ENCODE results near the gene ARRDC2.
"Not testable (repeated sequence)": the region's sequence is repeated elsewhere in the genome, so short reads cannot be mapped to it uniquely, and the experiment has no call there.

Gene ARRDC2

GRCh38 chr19:18007917-18008673 is at the start of gene ARRDC2:
Gene ARRDC2, plus strand, starts transcription at chr19:18008170. Its CDS starts 141 bp downstream, at chr19:18008311.
- no peak for DNase-seq

GRCh38 chr19:17963936-17964691 is 43.9 kb upstream of the ARRDC2 start:
- no peak for DNase-seq

- no peak for DNase-seq
Observed at GRCh38 chr19:17965370-17966128, 42.4 kb upstream of the ARRDC2 start.

GRCh38 chr19:17966129-17966483 is 41.9 kb upstream of the ARRDC2 start:
- DNase-seq, result no peak

- DNase-seq, result no peak
Observed at GRCh38 chr19:17966550-17967256, 41.3 kb upstream of the ARRDC2 start, which contains the start of gene KCNN1. Gene KCNN1, plus strand, starts transcription at chr19:17967107. Its CDS starts 6,782 bp downstream, at chr19:17973889.

- no peak for DNase-seq
Observed at GRCh38 chr19:17967257-17968051, 40.5 kb upstream of the ARRDC2 start.

- DNase-seq, result no peak
Observed at GRCh38 chr19:17968362-17968761, 39.6 kb upstream of the ARRDC2 start.

GRCh38 chr19:17969096-17969792 is 38.7 kb upstream of the ARRDC2 start:
- no peak for DNase-seq

- no peak for DNase-seq
Observed at GRCh38 chr19:17972230-17972629, 35.7 kb upstream of the ARRDC2 start.

GRCh38 chr19:17973759-17974158 is 34.2 kb upstream of the ARRDC2 start:
- no peak for DNase-seq

- DNase-seq, result no peak
Observed at GRCh38 chr19:17974551-17974950, 33.4 kb upstream of the ARRDC2 start.

- no peak for DNase-seq
Observed at GRCh38 chr19:17975032-17975431, 32.9 kb upstream of the ARRDC2 start.

- no peak for DNase-seq
Observed at GRCh38 chr19:17977021-17977420, 30.9 kb upstream of the ARRDC2 start.

- no peak for DNase-seq
Observed at GRCh38 chr19:17977488-17977887, 30.5 kb upstream of the ARRDC2 start.

- DNase-seq, result no peak
Observed at GRCh38 chr19:17981611-17982010, 26.4 kb upstream of the ARRDC2 start.

- DNase-seq, result no peak
Observed at GRCh38 chr19:17982430-17982829, 25.5 kb upstream of the ARRDC2 start.

GRCh38 chr19:17985037-17985818 is 22.7 kb upstream of the ARRDC2 start:
- DNase-seq, result no peak

GRCh38 chr19:17986569-17986968 is 21.4 kb upstream of the ARRDC2 start:
- DNase-seq, result not testable (repeated sequence)

- no peak for DNase-seq
Observed at GRCh38 chr19:17988161-17988560, 19.8 kb upstream of the ARRDC2 start.

- no peak for DNase-seq
Observed at GRCh38 chr19:17989425-17990094, 18.4 kb upstream of the ARRDC2 start.

All from NCI-H510A (cell line).